Caco-2 (cell line): ENCODE results near the gene MEX3D. TPM values are rescaled to one million over a fixed set of nuclear protein-coding genes. Genes with fewer than 3 reads are reported as not detected.

Experiments
- BruUV-seq: library from RNA; stranded (reverse); fragments of 400-500 nt; replicated peaks from 2 replicates; lab custom pipeline; 2021; lab: Mats Ljungman, UMichigan
- CTCF ChIA-PET: fragments of 300-600 bp; sonication (Branson Sonifier 250); formaldehyde crosslinking; loops from one replicate; lab custom pipeline; 2022; ENCODE audit warnings: antibody characterized with exemption; lab: Charles Lee
- POLR2A ChIA-PET: fragments of 300-600 bp; sonication (Branson Sonifier 250); formaldehyde crosslinking; loops from one replicate; lab custom pipeline; 2022; ENCODE audit warnings: antibody characterized with exemption; lab: Charles Lee
- DNase-seq, 2 experiments: peaks; one replicate each; pipeline versions ENCODE4 v3.0.0 to v3.0.0-alpha.2; 2020 to 2022
- H3K27me3 ChIP-seq: replicated peaks from 2 replicates; pipeline ENCODE4 v1.6.0; 2011; ENCODE audit warnings: low read length; ENCODE audit not compliant: control insufficient read depth, insufficient read depth
- H3K36me3 ChIP-seq: 2 replicates; pipeline ENCODE4 v1.5.1; 2011; ENCODE audit warnings: low read length; ENCODE audit not compliant: control insufficient read depth, insufficient read depth
- H3K4me1 ChIP-seq: fragments of 250-450 bp; sonication (Bioruptor Pico); 2 replicates; pipeline ENCODE4 v1.5.1; 2020; ENCODE audit warnings: mild to moderate bottlenecking
- H3K4me3 ChIP-seq: 2 replicates; pipeline ENCODE4 v1.5.1; 2011; ENCODE audit warnings: low read depth, mild to moderate bottlenecking, control low read depth, low read length
- H3K9me3 ChIP-seq: fragments of 250-450 bp; sonication (Bioruptor Pico); 2 replicates; pipeline ENCODE4 v1.5.1; 2020; ENCODE audit warnings: mild to moderate bottlenecking, moderate library complexity
- H3K27ac Mint-ChIP-seq: one replicate; pipeline ENCODE4 v1.8.0; 2022; ENCODE audit warnings: mixed read lengths; ENCODE audit not compliant: unreplicated experiment
- H3K27me3 Mint-ChIP-seq: one replicate; pipeline ENCODE4 v1.8.0; 2022; ENCODE audit warnings: mixed read lengths; ENCODE audit not compliant: insufficient read depth, unreplicated experiment
- H3K36me3 Mint-ChIP-seq: one replicate; pipeline ENCODE4 v1.8.0; 2022; ENCODE audit warnings: mild to moderate bottlenecking, mixed read lengths; ENCODE audit not compliant: insufficient read depth, unreplicated experiment
- H3K4me1 Mint-ChIP-seq: one replicate; pipeline ENCODE4 v1.8.0; 2022; ENCODE audit warnings: low read depth, mixed read lengths; ENCODE audit not compliant: unreplicated experiment
- H3K4me3 Mint-ChIP-seq: one replicate; pipeline ENCODE4 v1.8.0; 2022; ENCODE audit warnings: mild to moderate bottlenecking, moderate library complexity, mixed read lengths; ENCODE audit not compliant: unreplicated experiment
- H3K9me3 Mint-ChIP-seq: one replicate; pipeline ENCODE4 v1.8.0; 2022; ENCODE audit warnings: mixed read lengths; ENCODE audit not compliant: unreplicated experiment
- CTCF ChIP-seq, 2 experiments: fragments of 200-600 bp in 1 of 2; IDR thresholded peaks; 1 replicate in 1 of 2; 2 replicates in 1 of 2; pipeline versions ENCODE4 v1.5.1 to v1.8.0; 2011 to 2022; ENCODE audit warnings: antibody characterized with exemption in 1 of 2, control low read depth in 1 of 2, inconsistent platforms in 1 of 2, low read depth in 1 of 2, low read length in 1 of 2, mild to moderate bottlenecking in 1 of 2, moderate library complexity in 1 of 2; ENCODE audit not compliant: insufficient read depth in 1 of 2, severe bottlenecking in 1 of 2, unreplicated experiment in 1 of 2
- intact Hi-C: fragments of 100-400 bp; cut with micrococcal nuclease; formaldehyde crosslinking; loops from one replicate; pipeline ENCODE4 v1.10.0; 2022; ENCODE audit not compliant: unreplicated experiment
- total RNA-seq: library from RNA; stranded (reverse); gene quantifications from 2 replicates; pipeline ENCODE4 v1.2.3, GENCODE V29; 2022

MEX3D gene
- total RNA-seq, 1 experiment from 2014 or later = 52.1 TPM

- no peak overlapping the region for H3K27ac Mint-ChIP-seq
- no peak overlapping the region for H3K4me3 ChIP-seq
- intact Hi-C loops = no loop called here
- BruUV-seq = no TSS peak
- H3K4me3 Mint-ChIP-seq = no peak overlapping the region
- no peaks in the 10 kb centered on the region for H3K9me3 Mint-ChIP-seq
- no peak for TF ChIP-seq CTCF (IDR thresholded peaks at IDR 0.05; ENCODE audit: insufficient read depth in 1 of 2, low read depth in 1 of 2, low read length in 1 of 2, severe bottlenecking in 1 of 2, unreplicated experiment in 1 of 2)
- ChIA-PET POLR2A (no interaction called here), CTCF (no interaction called here)
- no peak for DNase-seq
- H3K27me3 Mint-ChIP-seq = no peaks in the 10 kb centered on the region
- peaks cover 60% of the 10 kb centered on the region for H3K36me3 Mint-ChIP-seq
- H3K9me3 ChIP-seq = no peaks in the 10 kb centered on the region
- peaks cover 6% of the 10 kb centered on the region; the same call in 1 of the 2 replicates for H3K4me1 ChIP-seq
- no peaks in the 10 kb centered on the region for H3K27me3 ChIP-seq
- no peaks in the 10 kb centered on the region for H3K4me1 Mint-ChIP-seq
- no peaks in the 10 kb centered on the region; the same call in 1 of the 2 replicates for H3K36me3 ChIP-seq
Measured at GRCh38 chr19:1598777-1599459, 30.8 kb upstream of the MEX3D start.

GRCh38 chr19:1593501-1593772, 25.3 kb upstream of the MEX3D start:
- intact Hi-C loops = loop anchor here (1.0 kb wide), 1 partner anchor 12 kb away; the partner anchor contains the start of gene UQCR11
- TF ChIP-seq CTCF (IDR thresholded peaks at IDR 0.05; ENCODE audit: insufficient read depth in 1 of 2, low read depth in 1 of 2, low read length in 1 of 2, severe bottlenecking in 1 of 2, unreplicated experiment in 1 of 2) = no peak
- Mint-ChIP-seq H3K4me1 (peaks cover 6% of the 10 kb centered on the region), H3K9me3 (no peaks in the 10 kb centered on the region), H3K4me3 (peak overlapping the region; percentile 93), H3K27me3 (no peaks in the 10 kb centered on the region), H3K27ac (peak overlapping the region; percentile 93), H3K36me3 (peaks cover 55% of the 10 kb centered on the region)
- no peak for DNase-seq
- Histone ChIP-seq H3K36me3 (no peaks in the 10 kb centered on the region; the same call in 1 of the 2 replicates), H3K27me3 (no peaks in the 10 kb centered on the region), H3K4me3 (peak overlapping the region; percentile 71), H3K4me1 (peaks cover 9% of the 10 kb centered on the region), H3K9me3 (no peaks in the 10 kb centered on the region)
- POLR2A ChIA-PET = interaction anchor here (0.6 to 1.3 kb wide), 3 partner anchors 12 to 154 kb away, joined by 4 to 16 read pairs (median 4); partner anchors contain the start of genes TCF3 and UQCR11
- BruUV-seq = no TSS peak
- CTCF ChIA-PET = interaction anchor here (1.0 to 1.2 kb wide), 2 partner anchors 47 to 79 kb away, joined by 4 to 5 read pairs; no protein-coding TSS in a partner anchor

- BruUV-seq = no TSS peak
- Mint-ChIP-seq H3K4me1 (peaks cover 6% of the 10 kb centered on the region), H3K36me3 (peaks cover 50% of the 10 kb centered on the region), H3K27me3 (no peaks in the 10 kb centered on the region), H3K4me3 (peak within 1 kb of the TSS; percentile 93), H3K9me3 (no peaks in the 10 kb centered on the region), H3K27ac (peak within 1 kb of the TSS; percentile 93)
- H3K9me3 ChIP-seq = no peaks in the 10 kb centered on the region
- peak; percentile 90 to 94 for DNase-seq
- ChIA-PET POLR2A (interaction anchor here (0.6 to 1.3 kb wide), 4 partner anchors 13 to 333 kb away, joined by 3 to 16 read pairs (median 4); partner anchors contain the start of genes TCF3 and UQCR11), CTCF (interaction anchor here (0.5 to 1.2 kb wide), 4 partner anchors 47 to 138 kb away, joined by 3 to 5 read pairs (median 4); no protein-coding TSS in a partner anchor)
- peaks cover 9% of the 10 kb centered on the region for H3K4me1 ChIP-seq
- H3K4me3 ChIP-seq = peak within 1 kb of the TSS; percentile 98
- no peaks in the 10 kb centered on the region for H3K27me3 ChIP-seq
- H3K36me3 ChIP-seq = no peaks in the 10 kb centered on the region; the same call in 1 of the 2 replicates
- TF ChIP-seq CTCF (IDR thresholded peaks at IDR 0.05; ENCODE audit: insufficient read depth in 1 of 2, low read depth in 1 of 2, low read length in 1 of 2, severe bottlenecking in 1 of 2, unreplicated experiment in 1 of 2) = no peak
- intact Hi-C loops = loop anchor here (1.0 kb wide), 1 partner anchor 12 kb away; the partner anchor contains the start of gene UQCR11
Measured at GRCh38 chr19:1592755-1593500, 24.8 kb upstream of the MEX3D start, which contains the start of gene MBD3. TSS of gene MBD3 (minus strand) at chr19:1592865. CDS start at chr19:1592631, 234 bp downstream.
